DND-41 (cell line): ENCODE data around the gene MIEN1.
A peak's percentile ranks its signal among the peaks of the same experiment; 100 is the strongest.

Experiments
- ATAC-seq: fragments of 200-7000 bp; cut with Tn5 transposase; 3 replicates; pipeline ENCODE4 v1.9.1; 2021; ENCODE audit warnings: low read depth; ENCODE audit not compliant: insufficient read depth
- DNase-seq: peaks from one replicate; pipeline ENCODE4 v3.0.0-alpha.2; 2020
- H2AFZ ChIP-seq: 2 replicates; pipeline ENCODE4 v1.6.0; 2012; ENCODE audit warnings: low read depth, low read length
- H3K27ac ChIP-seq: 2 replicates; pipeline ENCODE4 v1.5.1; 2012; ENCODE audit warnings: low read length, inconsistent platforms
- H3K27me3 ChIP-seq: fragments of 200-600 bp; sonication (generic); 2 replicates; pipeline ENCODE4 v1.6.0; 2012; ENCODE audit warnings: low read length, mild to moderate bottlenecking, inconsistent platforms; ENCODE audit not compliant: insufficient read depth, poor library complexity
- H3K36me3 ChIP-seq: 2 replicates; pipeline ENCODE4 v1.5.1; 2012; ENCODE audit warnings: low read length, inconsistent platforms; ENCODE audit not compliant: insufficient read depth
- H3K4me1 ChIP-seq: 2 replicates; pipeline ENCODE4 v1.5.1; 2012; ENCODE audit warnings: mild to moderate bottlenecking, low read length; ENCODE audit not compliant: insufficient read depth
- H3K4me2 ChIP-seq: 2 replicates; pipeline ENCODE4 v1.6.0; 2012; ENCODE audit warnings: mild to moderate bottlenecking, moderate library complexity, low read length, inconsistent platforms; ENCODE audit not compliant: insufficient read depth
- H3K4me3 ChIP-seq, 2 experiments: fragments of 200-600 bp in 1 of 2; shearing (Covaris generic) in 1 of 2; 2 replicates each; pipeline ENCODE4 v1.5.1; 2012 to 2016; ENCODE audit warnings: inconsistent platforms in 2 of 2, low read length in 2 of 2, mild to moderate bottlenecking in 2 of 2, low read depth in 1 of 2, moderate library complexity in 1 of 2
- H3K79me2 ChIP-seq: 2 replicates; pipeline ENCODE4 v1.6.0; 2012; ENCODE audit warnings: low read length, inconsistent platforms; ENCODE audit not compliant: insufficient read depth
- H3K9ac ChIP-seq: 2 replicates; pipeline ENCODE4 v1.6.0; 2012; ENCODE audit warnings: low read depth, mild to moderate bottlenecking, inconsistent platforms, low read length, moderate library complexity
- H3K9me3 ChIP-seq: 2 replicates; pipeline ENCODE4 v1.5.1; 2012; ENCODE audit warnings: low read length, moderate library complexity, mild to moderate bottlenecking, inconsistent platforms; ENCODE audit not compliant: insufficient read depth, severe bottlenecking
- H4K20me1 ChIP-seq: 2 replicates; pipeline ENCODE4 v1.6.0; 2012; ENCODE audit warnings: low read length; ENCODE audit not compliant: insufficient read depth
- EZH2 ChIP-seq: IDR thresholded peaks from 3 replicates; pipeline ENCODE4 v1.6.1; 2012; ENCODE audit warnings: borderline replicate concordance, low read depth, mild to moderate bottlenecking, moderate library complexity, low read length, inconsistent platforms; ENCODE audit not compliant: severe bottlenecking
- TF ChIP-seq, protein P1 (sequence below): IDR thresholded peaks from 2 replicates; pipeline ENCODE4 v1.5.1; 2012; ENCODE audit warnings: borderline replicate concordance, low read length, moderate library complexity, mild to moderate bottlenecking; ENCODE audit not compliant: poor library complexity, severe bottlenecking; ENCODE audit errors: extremely low read depth

Gene MIEN1

DNA sequence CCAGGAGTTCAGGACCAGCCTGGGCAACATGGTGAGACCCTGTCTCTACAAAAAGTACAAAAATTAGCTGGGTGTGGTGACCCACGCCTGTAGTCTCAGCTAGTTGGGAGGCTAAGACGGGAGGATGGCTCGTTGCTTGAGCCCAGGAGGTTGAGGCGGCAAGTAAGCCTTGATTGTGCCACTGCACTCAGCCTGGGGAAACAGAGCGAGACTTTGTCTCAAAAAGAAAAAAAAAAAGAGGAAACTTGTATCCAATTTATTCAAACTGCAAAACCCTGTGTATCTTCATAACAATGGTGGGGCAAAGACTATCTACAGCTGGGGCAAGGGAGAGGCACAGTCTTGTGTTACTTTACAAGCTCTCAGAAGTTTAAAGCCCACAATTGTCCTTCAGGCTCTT, 28.9 kb upstream of the MIEN1 start:
- TF ChIP-seq EZH2: no peak
- TF ChIP-seq, protein P1, sequence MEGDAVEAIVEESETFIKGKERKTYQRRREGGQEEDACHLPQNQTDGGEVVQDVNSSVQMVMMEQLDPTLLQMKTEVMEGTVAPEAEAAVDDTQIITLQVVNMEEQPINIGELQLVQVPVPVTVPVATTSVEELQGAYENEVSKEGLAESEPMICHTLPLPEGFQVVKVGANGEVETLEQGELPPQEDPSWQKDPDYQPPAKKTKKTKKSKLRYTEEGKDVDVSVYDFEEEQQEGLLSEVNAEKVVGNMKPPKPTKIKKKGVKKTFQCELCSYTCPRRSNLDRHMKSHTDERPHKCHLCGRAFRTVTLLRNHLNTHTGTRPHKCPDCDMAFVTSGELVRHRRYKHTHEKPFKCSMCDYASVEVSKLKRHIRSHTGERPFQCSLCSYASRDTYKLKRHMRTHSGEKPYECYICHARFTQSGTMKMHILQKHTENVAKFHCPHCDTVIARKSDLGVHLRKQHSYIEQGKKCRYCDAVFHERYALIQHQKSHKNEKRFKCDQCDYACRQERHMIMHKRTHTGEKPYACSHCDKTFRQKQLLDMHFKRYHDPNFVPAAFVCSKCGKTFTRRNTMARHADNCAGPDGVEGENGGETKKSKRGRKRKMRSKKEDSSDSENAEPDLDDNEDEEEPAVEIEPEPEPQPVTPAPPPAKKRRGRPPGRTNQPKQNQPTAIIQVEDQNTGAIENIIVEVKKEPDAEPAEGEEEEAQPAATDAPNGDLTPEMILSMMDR: no peak
- no peak overlapping the region for H2AFZ ChIP-seq
- H3K9ac ChIP-seq: no peak overlapping the region
- no peaks in the 10 kb centered on the region for H3K79me2 ChIP-seq
- no peak overlapping the region for H3K27ac ChIP-seq
- peaks cover 51% of the 10 kb centered on the region for H3K4me1 ChIP-seq
- H3K36me3 ChIP-seq: no peaks in the 10 kb centered on the region
- H4K20me1 ChIP-seq: no peaks in the 10 kb centered on the region
- no peak overlapping the region for H3K4me2 ChIP-seq
- H3K9me3 ChIP-seq: no peaks in the 10 kb centered on the region
- no peak overlapping the region for H3K4me3 ChIP-seq
- ATAC-seq: no peak
- DNase-seq: no peak
- no peaks in the 10 kb centered on the region for H3K27me3 ChIP-seq

- no peaks in the 10 kb centered on the region for H4K20me1 ChIP-seq
- H3K27me3 ChIP-seq: no peaks in the 10 kb centered on the region
- ATAC-seq: no peak
- peak; percentile 50 for DNase-seq
- H3K27ac ChIP-seq: peak overlapping the region; percentile 44
- H3K9ac ChIP-seq: no peak overlapping the region
- H3K36me3 ChIP-seq: no peaks in the 10 kb centered on the region
- H3K9me3 ChIP-seq: no peaks in the 10 kb centered on the region
- H3K4me3 ChIP-seq: no peak overlapping the region
- no peak overlapping the region for H2AFZ ChIP-seq
- peaks cover 61% of the 10 kb centered on the region for H3K4me1 ChIP-seq
- H3K4me2 ChIP-seq: no peak overlapping the region
- TF ChIP-seq, protein P1: no peak
- no peak for TF ChIP-seq EZH2
- H3K79me2 ChIP-seq: no peaks in the 10 kb centered on the region
Measured at GRCh38 chr17:39757931-39758873, 27.9 kb upstream of the MIEN1 start.

GRCh38 chr17:39757176-39757662, 26.9 kb upstream of the MIEN1 start:
- H3K4me1 ChIP-seq: peaks cover 69% of the 10 kb centered on the region
- H3K79me2 ChIP-seq: no peaks in the 10 kb centered on the region
- no peak for ATAC-seq
- H3K9me3 ChIP-seq: no peaks in the 10 kb centered on the region
- DNase-seq: no peak
- H3K36me3 ChIP-seq: no peaks in the 10 kb centered on the region
- no peak overlapping the region for H2AFZ ChIP-seq
- H3K4me3 ChIP-seq: no peak overlapping the region
- H3K4me2 ChIP-seq: no peak overlapping the region
- TF ChIP-seq, protein P1: no peak
- no peak for TF ChIP-seq EZH2
- H3K27me3 ChIP-seq: no peaks in the 10 kb centered on the region
- H3K27ac ChIP-seq: peak overlapping the region; percentile 96
- no peaks in the 10 kb centered on the region for H4K20me1 ChIP-seq
- no peak overlapping the region for H3K9ac ChIP-seq
